GM18861 (cell line): ENCODE results near the gene RBM19.
A peak's percentile ranks its signal among the peaks of the same experiment; 100 is the strongest.

ENCODE experiments used
- ATAC-seq: cut with Tn5 transposase; IDR thresholded peaks from one replicate; pipeline ENCODE4 v1.9.1; 2021; ENCODE audit not compliant: unreplicated experiment

Gene RBM19

DNA sequence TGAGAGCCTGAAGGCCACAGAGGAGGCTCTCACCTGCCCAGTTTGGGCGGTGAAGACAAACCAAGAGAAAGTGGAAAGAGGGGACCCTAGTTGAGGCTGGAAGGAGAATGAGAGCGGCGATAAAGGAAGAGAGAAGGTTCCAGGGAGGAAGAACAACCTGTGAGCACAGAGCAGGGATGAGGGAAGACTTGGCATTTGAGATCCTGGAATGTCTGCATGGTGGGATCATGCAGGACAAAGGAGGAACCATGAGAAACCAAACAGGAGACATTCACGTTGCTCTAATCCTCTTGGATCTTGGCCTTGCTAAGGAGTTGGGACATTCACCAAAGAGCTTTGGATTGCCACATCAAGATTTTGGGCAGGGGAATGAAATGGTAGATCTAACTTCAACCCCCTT is 22.9 kb upstream of the RBM19 start:
- no peak for ATAC-seq

DNA sequence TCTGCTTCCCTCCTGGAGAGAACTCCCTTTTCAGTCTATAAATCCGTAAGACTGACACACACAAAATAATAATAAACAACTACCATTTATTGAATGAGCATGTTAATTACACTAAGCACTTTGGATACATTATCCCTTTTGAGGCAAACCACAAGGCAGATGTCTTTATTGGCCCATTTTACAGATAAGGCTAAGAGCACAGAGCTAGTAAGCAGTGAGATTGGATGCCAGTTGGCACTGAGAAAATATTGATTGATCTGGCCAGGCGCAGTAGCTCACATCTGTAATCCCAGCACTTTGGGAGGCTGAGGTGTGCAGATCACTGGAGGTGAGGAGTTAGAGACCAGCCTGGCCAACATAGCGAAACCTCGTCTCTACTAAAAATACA is 21.9 kb upstream of the RBM19 start:
- ATAC-seq = no peak

DNA sequence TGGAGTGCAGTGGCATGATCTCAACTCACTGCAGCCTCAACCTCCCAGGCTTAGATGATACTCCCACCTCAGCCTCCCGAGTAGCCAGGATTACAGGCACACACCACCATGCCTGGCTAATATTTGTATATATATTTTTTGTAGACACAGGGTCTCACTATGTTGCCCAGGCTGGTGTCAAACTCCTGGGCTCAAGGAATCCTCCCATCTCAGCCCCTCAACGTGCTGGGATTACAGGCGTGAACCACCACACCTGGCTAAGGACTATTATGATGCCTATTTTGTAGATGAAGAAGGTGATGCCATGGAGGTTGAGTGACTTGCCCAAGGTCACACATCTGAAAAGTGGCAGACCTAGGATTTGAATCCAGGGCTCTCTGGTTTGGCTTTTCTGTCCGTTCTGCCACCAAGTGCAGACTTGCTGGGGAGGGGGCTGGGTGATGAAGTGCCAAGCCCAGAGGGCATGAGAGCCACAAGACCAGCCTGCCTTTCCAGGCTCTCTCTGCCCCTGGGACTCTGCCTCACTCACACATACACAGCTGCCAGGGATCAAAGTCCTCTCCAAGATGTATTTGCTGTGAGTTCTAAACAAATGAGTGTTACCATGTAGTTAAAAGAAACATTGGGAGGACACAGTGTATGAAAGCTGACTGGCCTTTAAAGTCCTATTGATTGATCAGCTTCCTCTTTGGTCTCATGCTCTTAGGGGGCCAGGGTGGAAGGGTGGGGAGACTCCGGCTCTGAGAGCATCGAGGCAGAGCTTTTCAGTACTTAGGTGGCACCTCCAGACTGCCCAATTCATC is 21.3 kb upstream of the RBM19 start:
- no peak for ATAC-seq

DNA sequence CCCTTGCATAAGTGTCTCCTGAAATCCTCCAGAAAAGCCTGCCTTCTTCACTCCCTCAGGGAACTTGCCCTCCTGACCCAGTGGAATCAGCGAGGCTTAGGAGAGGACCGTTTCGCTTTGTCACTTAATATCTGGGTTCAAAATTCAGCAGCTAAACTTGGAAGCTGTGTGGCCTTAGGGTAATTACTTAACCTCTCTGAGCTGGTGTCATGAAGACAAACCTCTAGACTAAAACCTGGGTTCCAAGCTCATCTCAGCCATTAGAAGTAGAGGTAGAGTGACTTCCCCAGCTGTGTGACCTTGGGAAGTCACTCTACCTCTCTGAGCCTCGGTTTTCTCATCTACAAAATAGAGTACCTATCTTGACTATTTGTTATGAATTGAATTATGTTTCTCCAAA is 18.3 kb upstream of the RBM19 start:
- no peak for ATAC-seq

DNA sequence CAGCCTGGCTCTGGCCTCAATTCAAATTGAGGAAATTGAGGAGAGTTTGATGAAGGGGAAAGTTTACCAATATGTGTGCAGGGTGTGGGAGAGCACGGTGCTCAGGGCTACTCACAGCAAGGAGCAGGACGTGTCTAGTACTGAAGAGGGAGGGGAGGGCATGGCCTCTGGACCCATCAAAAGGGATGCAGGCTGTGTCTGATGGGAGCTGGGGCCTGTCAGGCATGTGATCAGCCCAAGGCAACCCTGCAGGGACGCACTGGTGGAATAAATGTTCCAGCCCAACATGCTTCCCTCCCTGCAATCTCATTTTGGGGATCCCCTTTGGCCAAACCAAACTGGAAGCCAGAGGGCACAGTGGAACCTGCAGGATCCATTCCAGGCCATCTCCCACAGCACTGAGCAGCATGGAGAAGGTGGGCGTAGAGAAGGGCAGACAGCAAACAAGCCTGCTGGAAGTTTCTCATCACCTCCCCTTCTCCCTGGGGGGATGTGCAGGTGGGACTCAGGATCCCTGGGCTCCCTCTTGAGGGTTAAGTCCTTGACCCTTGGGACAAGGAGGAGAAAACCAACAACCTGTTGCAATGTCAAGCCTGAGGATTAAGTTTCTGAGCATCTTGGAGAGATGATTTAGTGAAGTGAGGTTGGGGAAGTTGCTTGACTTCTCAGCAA is 17.8 kb upstream of the RBM19 start:
- ATAC-seq = no peak

DNA sequence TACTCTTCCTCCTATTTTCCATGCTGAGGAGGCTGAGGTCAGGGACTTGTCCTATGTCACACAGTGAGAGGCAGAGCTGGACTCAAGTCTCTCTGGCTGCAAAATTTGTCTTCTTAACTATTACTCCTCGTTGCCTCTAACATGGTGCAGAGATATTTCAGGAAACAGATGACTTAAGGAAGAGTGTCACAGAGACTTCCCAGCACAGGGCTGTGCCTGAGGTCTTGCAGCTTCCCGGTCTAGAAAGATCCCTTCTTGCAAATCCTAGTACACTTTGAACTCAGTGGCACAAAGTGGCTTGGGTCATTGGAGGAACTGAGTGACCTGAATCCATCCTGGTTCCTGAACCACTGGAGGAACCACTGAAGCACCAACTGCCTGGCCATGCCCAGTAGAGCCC is 17.1 kb upstream of the RBM19 start:
- ATAC-seq = no peak

DNA sequence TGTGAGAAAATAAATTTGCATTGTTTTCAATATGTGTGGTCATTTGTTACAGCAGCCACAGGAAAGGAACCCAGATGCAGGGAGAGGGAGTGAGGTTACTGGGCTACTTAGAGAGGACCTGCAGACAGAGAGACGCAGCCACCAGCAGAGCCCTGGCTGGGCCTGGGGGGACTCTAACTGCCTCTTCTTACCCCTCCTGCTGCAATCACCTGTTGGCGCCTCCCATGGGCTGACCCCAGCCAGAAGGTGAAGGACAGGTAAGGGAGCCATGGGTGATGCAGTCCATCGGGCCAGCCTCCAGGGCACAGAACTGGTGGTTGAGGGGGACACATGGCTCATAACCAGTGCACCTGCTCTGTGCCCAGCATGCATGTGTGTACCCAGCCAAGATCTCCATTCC is 15.8 kb upstream of the RBM19 start:
- no peak for ATAC-seq

DNA sequence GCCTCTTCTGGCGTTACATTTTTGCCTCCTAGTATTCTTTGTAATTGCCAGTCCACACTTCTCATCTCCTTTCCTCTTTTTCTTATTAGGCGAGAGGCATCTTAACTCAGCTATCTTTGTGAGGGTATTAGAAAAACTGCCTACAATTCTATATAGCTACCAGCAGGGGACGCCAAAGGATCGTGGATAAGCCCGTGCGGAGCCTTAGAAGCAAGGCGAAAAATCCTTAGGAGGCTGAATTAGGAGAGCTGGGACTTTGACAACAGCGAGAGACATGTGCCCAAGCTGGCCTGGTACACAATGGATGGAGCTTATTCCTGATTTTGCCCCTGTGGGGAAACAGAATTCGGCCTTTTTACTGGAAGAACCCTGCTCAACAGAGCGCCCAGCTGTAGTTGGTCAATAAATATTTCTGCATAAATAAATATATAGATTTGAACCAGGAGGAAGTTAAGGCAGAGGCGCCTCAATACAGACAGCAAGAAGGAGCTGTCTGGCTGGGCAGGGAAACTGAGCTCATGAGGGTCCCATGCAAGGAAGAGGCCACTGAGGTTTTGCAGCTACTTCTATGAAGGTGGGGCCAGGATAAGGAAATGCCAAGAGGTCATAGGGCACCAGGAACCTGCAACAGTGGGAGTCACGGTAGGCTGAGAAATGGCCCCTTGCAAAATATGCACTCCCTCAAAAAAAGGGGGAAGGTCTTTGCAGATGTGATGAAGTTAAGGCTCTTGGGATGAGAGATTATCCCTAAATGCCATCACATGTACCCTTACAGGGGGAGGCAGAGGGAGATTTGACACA is 14.6 kb upstream of the RBM19 start:
- no peak for ATAC-seq

DNA sequence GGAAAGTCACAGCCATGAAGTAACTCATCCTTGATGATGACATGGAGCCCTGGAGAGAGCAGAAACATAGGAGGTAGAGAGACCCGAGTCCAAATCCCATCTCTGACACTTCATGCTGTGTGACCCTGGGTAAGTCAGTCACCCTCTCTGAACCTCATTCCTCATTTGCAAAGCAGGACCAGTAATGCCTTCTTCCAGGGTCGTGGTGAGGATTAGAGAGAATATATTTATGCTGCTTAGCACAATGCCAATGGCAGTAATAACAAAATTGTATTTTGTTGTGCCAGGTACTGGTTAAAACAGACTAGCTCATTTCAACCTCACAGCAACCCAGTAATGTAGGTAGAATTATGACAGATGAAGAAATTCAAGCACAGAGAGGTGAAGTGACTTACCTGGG is 13.9 kb upstream of the RBM19 start:
- no peak for ATAC-seq

DNA sequence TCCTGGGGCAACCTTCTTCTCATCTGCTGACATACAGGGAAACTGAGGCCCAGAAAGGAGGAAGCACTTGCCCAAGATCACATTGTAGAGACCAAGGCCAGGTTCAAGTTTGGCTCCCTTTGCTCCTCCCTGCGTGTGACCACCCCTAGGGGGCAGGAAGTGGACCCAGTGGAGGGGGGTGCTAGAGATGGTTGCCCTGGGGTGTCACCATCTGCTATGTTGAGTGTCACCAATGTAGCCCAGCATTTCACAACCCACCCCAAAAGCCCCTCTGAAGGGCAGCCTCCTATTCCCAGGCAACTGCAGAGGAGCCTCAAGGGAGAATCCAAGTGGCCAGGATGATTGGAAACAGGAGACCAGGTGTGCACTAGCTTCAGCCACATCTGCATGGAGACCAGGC is 12.0 kb upstream of the RBM19 start:
- no peak for ATAC-seq

DNA sequence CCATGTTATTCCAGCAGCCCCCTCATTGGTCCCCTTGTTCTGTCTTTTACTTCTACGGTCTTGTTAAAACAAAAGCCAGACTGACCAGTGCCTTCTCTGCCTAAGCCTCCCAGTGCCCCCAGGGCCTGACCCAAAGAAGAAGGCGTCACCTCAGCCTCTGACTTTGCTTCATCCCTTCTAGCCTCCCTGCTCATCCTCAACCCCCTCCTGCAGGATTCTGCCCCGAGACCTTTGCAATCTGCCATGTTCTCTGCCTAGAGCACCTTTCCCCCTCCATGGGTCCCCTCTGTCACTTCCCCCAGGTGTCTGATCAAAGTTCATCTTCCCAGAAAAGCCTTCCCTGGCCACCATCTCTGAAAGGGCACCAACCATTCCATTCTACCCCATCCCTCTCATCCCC is 7.9 kb upstream of the RBM19 start:
- no peak for ATAC-seq

DNA sequence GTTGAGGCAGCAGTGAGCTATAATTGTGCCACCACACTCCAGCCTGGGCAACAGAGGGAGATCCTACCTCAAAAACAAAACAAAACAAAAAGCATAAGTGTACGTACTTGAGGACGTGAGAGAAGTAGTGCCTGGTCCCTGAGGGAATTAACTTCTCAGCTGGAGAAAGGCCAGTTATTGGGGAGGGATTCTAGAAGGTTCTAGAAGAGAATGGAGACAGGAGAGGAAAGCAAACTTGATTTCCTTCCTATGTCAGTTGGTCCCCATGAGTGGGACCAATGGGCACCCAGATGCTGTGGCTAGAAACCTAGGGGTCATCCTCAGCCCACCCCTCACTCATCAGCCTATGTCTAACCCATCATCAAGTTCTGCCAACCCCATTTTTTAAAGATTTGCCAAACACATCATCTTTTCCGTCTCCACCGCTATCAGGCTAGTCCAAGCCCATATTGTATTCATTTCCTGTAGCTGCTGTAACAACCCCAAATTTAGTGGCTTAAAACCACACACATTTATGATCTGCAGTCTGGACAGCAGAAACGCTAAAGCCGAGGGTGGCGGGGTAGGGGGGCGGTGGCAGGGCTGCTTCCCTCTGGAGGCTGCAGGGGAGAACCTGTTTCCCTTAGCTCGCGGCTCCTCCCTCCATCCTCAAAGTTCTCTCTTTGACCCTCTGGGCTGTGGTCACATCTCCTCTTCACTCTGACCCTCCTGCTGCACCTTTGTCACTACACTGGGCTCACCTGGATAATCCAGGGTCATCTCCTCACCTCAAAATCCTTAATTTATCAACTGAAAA is 7.2 kb upstream of the RBM19 start:
- ATAC-seq = no peak

DNA sequence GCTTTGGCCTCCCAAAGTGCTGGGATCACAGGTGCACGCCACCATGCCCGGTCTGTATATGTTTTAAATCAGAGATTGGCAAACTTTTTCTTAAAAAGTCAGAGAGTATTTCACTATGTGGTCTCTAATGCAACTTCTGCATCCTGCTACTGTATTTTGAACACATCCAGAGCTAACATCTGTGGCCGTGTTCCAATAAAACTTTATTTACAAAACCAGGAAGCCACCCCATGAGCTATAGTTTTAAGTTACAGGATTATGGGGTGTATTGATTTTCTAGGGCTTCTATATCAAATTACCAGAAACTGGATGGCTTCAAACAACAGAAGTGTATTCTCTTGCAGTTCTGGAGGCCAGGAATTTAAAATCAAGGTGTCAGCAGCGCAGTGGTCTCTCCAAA is 5.3 kb upstream of the RBM19 start:
- ATAC-seq = no peak

DNA sequence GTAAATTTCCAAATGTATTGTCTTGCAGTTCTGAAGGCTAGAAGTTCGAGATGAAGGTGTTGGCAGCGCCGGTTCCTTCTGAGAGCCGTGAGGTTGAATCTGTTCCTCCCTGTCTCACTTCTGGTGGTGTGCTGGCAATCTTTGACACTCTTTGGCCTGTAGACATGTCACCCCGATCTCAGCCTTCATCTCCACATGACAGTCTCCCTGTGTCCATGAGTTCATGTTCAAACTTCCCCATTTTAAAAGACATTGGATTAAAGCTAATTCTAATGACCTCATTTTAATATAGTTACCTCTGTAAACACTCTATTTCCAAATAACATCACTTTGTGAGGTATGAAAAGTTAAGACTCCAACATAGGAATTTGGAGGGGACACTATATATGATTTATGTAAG is 4.1 kb upstream of the RBM19 start:
- no peak for ATAC-seq

DNA sequence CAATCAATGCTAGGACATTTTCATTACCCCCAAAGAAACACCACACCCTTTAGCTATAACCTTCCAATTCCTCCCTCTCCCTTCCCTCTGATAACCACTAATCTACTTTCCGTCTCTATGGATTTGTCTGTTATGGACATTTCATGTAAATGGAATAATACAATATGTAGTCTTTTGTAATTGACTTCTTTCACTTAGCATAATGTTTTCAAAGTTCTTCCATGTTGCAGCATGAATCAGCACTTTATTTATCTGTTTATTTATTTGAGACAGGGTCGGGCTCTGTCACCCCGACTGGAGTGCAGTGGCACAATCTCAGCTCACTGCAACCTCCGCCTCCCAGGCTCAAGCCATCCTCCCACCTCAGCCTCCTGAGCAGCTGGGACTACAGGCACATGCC is 1.2 kb upstream of the RBM19 start:
- no peak for ATAC-seq

DNA sequence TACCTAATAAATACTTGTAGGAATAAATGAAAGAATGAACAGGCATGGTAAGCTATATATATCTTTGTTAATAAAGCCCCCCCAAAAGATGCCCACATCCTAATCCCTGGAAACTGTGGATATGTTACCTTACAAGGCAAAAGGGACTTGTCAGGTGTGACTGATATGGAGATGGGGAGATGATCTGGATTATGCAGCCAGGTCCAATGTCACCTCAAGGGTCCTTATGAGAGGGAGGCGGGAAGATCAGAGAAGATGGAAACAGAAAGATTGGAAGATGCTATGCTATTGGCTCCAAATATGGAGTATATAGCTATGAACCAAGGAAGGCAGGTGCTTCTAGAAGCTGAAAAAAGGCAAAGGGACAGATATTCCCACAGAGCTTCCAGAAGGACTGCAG is 3.4 kb downstream of the RBM19 start:
- ATAC-seq = no peak

DNA sequence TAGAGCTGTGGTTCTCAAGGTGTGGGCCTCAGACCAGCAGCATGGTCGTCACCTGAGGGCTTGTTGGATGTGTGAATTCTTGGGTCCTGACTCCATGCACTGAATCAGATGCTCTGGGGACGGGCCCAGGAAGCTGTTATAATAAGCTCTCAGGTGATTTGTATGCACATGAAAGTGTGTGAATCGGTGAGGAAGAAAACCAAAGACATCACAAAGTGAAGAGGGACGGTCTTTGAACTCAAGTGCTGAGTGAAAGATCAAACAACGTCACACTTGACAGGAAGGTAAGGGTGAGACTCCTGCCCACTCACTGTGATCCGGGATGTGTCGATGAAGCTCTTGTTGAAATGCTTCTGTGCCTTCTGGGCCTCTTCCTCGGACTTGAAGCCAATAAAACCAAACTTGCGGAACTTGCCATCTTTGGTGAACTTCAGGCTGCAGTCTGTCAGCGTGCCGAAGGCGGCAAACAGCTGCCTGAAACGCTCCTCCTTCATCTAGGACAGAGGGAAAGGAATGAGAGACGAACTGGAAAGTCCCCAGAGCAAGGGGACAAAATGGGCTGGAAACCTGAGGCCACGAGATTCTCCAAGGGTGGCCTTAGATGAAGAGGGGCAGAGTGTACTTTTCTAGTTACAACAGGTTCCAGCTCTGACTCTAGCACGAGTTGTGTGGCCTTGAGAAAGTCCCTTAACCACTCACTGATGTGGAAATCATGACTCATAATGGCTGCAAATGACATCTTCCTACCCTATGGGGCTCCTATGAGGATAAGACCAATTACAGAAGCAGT is 4.0 kb downstream of the RBM19 start:
- ATAC-seq = peak; percentile 40

DNA sequence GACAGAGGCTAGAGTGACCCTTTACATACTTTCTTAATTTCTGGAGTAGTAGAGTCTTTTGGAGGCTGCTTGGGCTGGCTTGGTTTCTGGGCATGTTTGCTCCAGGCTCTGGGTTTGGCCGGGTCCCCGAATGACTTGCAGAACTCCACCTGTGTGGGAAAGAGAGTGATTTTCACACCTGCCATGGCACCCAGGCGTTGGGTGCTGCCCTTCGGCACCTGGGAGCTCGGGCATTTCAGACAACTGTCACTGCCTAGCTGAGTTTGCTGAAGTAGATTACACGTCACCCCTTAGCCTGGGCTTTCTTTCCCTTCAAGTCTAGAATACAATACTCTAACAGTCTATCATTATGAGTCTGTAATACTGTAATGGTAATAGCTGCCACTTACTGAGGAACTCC is 6.1 kb downstream of the RBM19 start:
- no peak for ATAC-seq

DNA sequence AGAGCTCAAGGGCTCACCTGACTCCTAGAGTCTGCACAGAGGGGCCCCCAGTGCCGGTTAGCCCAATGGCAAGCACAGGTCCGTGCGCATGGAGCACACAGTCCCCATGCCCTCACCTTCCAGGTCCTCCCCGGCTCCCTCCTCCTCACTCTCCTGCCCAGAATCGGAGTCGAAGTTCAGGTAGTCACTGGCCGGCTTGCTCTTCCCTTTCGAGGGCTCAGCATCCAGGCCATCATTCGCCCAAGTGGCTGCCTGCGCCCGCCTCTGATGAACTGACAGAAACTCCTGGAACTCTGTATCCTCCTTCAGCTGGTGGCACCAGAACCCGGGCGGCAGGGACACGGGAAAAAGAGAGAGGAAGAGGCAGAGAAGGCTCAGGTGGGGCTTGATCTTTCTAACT is 7.0 kb downstream of the RBM19 start:
- ATAC-seq = no peak

DNA sequence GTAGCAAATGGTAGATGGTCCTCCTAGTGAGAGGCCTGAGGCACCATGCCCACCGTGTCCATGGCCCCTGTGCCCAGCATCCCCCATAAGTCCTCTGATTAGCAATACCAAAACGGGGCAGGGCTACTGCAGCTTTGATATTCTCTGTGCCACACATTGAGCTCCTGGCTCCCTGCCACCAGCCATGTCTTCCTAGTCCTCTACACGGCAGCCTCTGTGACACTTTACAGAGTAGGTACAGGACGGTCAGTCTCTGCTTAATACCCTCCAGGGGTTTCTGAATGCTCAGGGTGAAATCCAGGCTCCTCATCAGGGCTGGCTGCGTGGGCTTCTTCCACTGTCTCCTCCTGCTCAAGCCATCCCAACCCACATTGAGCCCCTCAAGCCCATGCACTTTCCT is 8.0 kb downstream of the RBM19 start:
- ATAC-seq = no peak
